GM19239 (cell line): ENCODE data around the gene PAPPA.

ENCODE experiments used
- DNase-seq: peaks from one replicate; pipeline ENCODE4 v3.0.0; 2011; ENCODE audit warnings: low spot score; ENCODE audit not compliant: insufficient read length
- FAIRE-seq: peaks from 2 replicates; lab custom pipeline; 2011; peaks lifted over from hg19 to GRCh38; lab: Jason Lieb, UNC

Gene PAPPA

GRCh38 chr9:116271340-116271739 lies 117.7 kb downstream of the PAPPA start:
- no peak for DNase-seq
- no peak for FAIRE-seq

DNA sequence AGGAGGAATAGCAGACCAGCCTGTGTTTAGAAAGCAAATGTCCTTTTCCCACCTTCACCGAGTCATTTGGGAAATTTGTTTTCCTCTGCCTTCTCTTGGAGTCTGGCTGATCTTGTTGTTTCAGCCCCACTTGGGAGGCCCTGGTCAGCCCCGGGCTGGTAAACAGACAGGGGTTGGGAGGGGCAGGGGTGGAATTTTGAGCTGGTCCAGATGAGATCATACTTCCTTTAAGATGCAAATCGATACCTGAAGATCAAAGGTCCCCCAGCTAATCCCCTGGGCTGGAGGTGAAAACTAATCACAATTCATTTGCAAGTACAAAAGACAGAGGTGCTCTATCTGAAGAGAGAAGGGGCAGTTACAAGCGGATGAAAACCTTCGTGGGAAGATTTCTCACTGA lies 118.4 kb downstream of the PAPPA start:
- FAIRE-seq (no peak), DNase-seq (no peak)

DNA sequence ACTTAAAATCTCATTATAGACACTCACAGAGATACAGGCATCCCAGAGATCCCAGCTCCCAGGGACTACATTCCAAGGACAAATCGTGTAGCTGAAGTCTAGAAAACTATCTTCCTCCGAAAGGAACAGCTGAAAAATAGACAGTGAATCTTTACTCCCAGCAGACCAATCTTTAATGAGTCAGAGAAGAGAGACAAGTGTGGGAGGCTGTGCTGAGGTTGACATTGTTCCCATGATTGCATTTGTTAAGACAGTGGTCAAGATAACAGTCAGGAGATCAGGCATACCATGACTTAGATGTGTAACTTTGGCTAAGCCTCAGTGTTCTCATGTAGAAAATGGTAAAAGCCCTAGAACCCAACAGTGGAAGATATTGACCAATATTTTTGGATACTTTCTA lies 120.7 kb downstream of the PAPPA start:
- no peak for DNase-seq
- no peak for FAIRE-seq

- DNase-seq (no peak), FAIRE-seq (no peak)
These were observed 122.0 kb downstream of the PAPPA start for GRCh38 chr9:116275418-116276195.

DNA sequence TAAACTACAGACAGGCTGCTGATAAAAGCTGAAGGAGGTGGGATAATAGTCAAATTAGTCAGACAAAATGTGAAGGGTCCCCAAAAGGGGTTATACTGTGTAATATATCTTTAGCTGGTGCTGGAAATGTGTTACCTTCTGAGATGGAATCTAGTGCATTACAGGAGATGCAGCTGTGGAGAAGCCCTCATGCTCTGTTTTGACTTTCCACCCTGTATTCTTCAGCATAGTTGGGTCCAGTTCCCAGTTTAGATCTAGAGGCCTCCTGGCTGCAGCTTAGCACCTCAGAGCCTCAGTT lies 122.6 kb downstream of the PAPPA start:
- FAIRE-seq, result no peak

GRCh38 chr9:116276651-116277121 lies 123.1 kb downstream of the PAPPA start:
- DNase-seq, result no peak
- no peak for FAIRE-seq

More for the DNA sequence above, 122.6 kb downstream of the PAPPA start:
- no peak for DNase-seq

DNA sequence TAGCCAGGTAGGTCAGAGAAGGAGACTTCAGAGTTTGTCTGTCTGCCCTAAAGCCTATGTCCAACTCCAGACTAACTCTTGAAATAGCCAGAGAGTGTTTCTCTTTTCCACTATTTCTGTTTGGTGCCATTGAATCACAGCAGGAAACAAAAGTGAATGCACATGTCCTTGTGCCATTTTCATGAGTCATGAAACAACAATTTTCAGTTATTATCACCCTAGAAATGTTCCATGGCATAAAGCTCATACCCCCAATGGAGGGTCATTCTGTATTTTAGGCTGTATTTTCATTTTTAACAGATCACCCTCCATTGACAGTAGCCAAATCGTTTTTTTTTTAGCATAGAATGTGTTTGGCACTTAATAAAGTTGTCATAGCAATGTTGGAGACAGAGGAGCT lies 124.7 kb downstream of the PAPPA start:
- DNase-seq, result no peak
- FAIRE-seq, result no peak

DNA sequence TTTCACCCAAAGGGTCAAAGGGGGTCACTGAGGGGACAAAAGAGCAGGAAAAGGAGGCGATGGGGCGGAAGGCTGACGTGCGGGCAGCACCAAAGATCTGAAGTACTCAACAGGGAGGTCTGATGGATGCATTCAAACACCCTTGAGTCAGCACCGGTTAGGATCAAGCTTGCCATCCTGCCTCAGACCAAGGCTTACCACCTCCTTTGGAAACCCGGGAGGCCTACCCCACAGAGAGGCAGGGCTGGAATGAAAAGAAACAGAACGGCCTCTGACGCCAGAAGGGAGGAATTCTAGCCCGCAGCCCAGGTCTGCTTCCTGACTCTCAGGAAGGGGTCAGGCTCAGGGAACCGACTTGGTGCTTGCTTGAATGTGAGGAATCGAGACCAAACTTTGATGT lies 125.6 kb downstream of the PAPPA start:
- DNase-seq, result no peak
- FAIRE-seq, result no peak

- DNase-seq, result no peak
- no peak for FAIRE-seq
These were observed 126.9 kb downstream of the PAPPA start for GRCh38 chr9:116280529-116280928.

GRCh38 chr9:116282597-116282996 lies 129.0 kb downstream of the PAPPA start:
- DNase-seq, result no peak
- no peak for FAIRE-seq

GRCh38 chr9:116284518-116284917 lies 130.9 kb downstream of the PAPPA start:
- no peak for FAIRE-seq

DNA sequence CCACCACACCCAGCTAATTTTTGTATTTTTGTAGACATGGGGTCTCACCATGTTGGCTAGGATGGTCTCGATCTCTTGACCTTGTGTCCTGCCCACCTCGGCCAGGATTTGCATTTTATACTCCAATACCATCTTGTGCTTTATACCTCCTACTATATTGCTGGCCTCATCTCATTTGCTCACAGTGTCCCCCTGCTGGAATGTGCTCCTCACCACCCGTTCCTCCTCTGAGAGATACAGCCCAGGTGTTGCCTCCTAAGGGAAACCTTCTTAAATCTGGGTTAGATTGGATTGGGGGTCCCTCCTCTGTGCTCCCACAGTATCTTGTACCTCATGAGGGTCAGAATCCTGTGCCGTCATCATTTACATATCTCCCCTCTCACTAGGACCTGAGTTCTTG lies 131.7 kb downstream of the PAPPA start:
- DNase-seq, result no peak
- FAIRE-seq, result no peak

More at GRCh38 chr9:116284518-116284917, 130.9 kb downstream of the PAPPA start:
- DNase-seq, result no peak

DNA sequence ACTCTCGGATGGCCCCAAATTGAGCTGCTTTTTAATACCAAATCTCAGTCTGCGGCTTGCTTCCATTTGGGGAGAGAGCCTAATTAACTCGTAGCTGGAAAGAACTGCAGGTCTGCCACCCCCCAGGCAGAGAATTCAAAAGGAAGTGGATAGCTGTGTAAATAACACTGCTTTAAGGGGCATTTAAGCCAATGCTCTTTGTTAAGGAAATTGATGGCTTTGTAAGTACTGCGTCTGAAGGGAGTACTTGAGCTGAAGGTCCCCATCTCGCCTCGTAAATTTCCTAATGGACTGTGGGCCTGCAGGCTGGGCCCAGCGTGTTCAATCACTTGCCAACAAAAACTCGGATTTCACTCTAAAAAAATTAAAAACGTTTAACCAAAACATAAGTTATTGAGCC lies 132.7 kb downstream of the PAPPA start:
- FAIRE-seq (no peak), DNase-seq (no peak)

DNA sequence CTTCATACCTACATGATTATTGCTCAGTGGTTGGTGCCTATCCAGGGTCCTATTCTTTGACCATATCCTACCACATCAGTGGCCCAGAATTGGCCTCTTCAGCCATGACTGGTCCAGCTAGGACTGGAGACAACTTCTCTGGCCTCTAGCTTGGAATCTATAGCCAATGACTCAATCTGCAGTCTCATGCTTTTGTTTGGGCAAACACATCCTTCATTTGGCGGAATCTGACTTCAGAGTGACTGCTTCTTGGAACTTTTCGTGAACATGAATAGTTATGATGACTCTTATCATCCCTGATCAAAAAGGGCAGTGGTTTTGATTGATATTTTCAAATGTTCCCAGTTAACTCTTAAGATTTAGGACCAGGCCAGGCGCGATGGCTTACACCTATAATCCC lies 134.1 kb downstream of the PAPPA start:
- no peak for FAIRE-seq
- no peak for DNase-seq

DNA sequence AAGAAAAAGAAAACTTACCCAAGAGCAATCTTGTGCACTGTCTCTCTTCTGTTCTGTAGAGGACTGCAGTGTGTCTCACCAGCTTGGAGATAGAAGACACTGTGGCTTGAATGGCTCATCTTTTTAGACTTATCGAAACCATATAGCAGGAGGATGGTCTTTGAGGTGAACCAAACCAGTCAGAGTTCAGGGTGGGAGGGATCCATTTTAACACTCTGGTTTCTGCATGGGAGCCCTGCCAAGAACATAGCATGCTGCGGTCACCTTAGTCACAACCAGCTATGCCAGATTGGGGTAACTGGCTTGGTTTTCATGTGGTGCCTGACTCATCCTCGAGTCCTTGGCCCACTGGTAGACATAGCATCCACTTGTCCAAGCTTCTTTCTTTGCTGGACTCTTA lies 135.1 kb downstream of the PAPPA start:
- FAIRE-seq (no peak), DNase-seq (no peak)

- FAIRE-seq (no peak), DNase-seq (no peak)
These were observed 143.8 kb downstream of the PAPPA start for GRCh38 chr9:116297346-116297745.

DNA sequence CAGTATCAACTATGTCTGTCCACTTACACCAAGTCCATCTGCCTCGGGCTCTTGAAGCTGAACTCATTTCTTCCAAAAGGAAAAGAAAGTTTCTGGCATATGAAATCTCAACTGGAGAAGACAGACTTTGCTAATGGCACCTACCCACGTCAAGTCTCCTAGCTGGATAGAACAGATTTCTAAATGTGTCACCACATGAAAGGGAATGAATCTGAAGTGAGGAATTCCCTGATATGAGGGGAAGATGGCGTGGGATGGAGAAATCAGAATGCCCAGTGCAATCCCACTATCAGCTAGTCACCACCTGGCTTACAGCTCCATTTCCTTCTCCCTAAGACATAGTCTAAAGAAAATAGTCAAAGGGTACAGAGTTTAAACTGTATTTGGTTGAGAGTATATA lies 144.7 kb downstream of the PAPPA start:
- DNase-seq (no peak), FAIRE-seq (no peak)

- FAIRE-seq, result no peak
- no peak for DNase-seq
These were observed 145.3 kb downstream of the PAPPA start for GRCh38 chr9:116298878-116299391.

DNA sequence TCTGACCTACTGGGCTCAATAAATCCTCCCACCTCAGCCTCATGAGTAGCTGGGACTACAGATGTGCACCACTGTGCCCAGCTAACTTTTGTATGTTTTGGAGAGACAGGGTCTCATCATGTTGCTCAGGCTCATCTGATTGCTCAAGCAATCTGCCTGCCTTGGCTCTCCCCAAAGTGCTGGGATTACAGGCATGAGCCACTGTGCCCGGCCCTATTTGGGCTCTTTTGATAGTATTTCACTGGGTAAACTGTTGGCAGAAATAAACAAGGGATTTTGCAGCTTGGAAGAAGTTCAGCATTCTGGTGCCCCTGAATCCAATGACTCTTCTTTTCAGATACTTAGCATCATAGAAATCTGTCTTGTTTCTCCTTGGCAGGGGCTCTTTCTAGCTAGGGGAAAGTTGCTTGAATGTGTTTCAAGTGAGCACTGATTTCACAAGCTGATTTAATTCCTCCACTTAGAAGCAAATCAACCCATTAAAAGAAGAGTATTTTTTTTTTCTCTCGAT lies 146.8 kb downstream of the PAPPA start:
- DNase-seq (no peak), FAIRE-seq (no peak)

GRCh38 chr9:116303270-116303669 lies 149.7 kb downstream of the PAPPA start:
- no peak for DNase-seq
- no peak for FAIRE-seq

DNA sequence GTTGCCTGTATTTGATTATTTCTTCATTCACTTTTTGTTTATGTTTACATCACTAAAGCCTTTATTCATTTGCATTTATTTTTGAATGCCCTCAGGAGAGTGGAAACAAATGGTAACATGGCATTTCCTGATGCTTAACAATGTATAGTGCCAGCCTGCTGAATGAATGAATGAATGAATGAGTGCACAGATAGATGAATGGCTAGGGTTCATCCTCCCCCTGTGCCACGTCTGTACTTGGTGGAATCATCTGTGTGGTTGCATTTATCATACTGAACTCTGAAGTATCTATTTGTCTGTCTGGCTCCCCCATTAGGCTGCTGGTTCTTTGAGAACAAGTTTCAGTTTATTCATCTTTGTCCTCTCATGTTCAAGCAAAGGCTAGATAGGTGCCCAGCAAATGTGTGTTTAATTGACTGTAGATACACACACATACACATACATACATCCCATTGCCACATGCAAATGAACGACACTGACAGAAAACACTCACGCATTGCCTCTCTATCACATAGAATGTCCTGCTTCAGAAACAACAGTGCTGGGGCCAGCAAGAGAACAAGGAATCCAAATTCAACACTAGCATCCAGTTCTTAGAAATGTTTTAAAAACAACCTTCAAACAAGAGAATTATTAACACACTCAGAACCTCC lies 150.4 kb downstream of the PAPPA start:
- DNase-seq (no peak), FAIRE-seq (no peak)
